Spleen (tissue), 7 donors: ENCODE data around the gene PCSK9.

Experiments used
- POLR2A ChIP-seq, 3 donors: fragments of 450-650 bp; IDR thresholded peaks; one replicate each; pipeline ENCODE4 v1.5.1; 2017; ENCODE audit warnings: antibody characterized with exemption in 3 of 3, mild to moderate bottlenecking in 1 of 3
- POLR2AphosphoS5 ChIP-seq, 3 donors: sonication (generic); formaldehyde crosslinking; IDR thresholded peaks; one replicate each; pipeline ENCODE4 v1.5.1; 2017; ENCODE audit warnings: antibody characterized with exemption in 3 of 3
- TF ChIP-seq, protein P1 (sequence below), 11 experiments: fragments of 200-600 bp in 7 of 11; fragments of 450-650 bp in 4 of 11; sonication (generic) in 4 of 11; IDR thresholded peaks in 8 of 11; conservative IDR thresholded peaks in 3 of 11; 1 replicate in 7 of 11; 2 replicates in 4 of 11; pipeline versions ENCODE4 v1.4.0 to v1.8.0; 2016 to 2021; ENCODE audit warnings: antibody characterized with exemption in 11 of 11, inconsistent platforms in 4 of 11, mild to moderate bottlenecking in 1 of 11
- donor health status: DM: no; HTN: no; CAD: no; lungs with moderate emphysema.
- donor health status: DM: no; HTN: no; CAD: no.
- donor health status: DM: no; HTN: no; CAD: no.

DNA sequence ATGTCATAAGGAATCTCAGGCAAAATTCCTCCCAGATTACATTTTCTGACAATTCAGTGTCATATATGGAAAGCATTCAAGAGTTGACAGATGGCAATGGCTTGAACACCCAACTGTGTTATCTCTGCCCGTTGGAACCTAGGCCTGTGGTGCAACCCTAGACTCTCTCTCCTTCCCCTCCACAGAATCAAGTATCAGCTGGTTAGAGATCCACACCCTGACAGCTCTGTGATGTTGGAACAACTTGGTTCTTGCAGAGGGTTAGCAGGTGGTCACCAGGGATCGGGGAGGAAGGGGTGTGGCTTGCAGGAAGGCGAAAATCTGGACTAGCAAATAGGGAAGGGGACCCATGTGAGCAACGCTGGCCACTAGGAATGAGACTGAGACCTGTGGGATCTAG is 26.3 kb downstream of the PCSK9 start:
- TF ChIP-seq POLR2A (IDR thresholded peaks at IDR 0.05) (no peak), POLR2AphosphoS5 (IDR thresholded peaks at IDR 0.05) (no peak)
- TF ChIP-seq, protein P1, sequence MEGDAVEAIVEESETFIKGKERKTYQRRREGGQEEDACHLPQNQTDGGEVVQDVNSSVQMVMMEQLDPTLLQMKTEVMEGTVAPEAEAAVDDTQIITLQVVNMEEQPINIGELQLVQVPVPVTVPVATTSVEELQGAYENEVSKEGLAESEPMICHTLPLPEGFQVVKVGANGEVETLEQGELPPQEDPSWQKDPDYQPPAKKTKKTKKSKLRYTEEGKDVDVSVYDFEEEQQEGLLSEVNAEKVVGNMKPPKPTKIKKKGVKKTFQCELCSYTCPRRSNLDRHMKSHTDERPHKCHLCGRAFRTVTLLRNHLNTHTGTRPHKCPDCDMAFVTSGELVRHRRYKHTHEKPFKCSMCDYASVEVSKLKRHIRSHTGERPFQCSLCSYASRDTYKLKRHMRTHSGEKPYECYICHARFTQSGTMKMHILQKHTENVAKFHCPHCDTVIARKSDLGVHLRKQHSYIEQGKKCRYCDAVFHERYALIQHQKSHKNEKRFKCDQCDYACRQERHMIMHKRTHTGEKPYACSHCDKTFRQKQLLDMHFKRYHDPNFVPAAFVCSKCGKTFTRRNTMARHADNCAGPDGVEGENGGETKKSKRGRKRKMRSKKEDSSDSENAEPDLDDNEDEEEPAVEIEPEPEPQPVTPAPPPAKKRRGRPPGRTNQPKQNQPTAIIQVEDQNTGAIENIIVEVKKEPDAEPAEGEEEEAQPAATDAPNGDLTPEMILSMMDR (IDR thresholded peaks at IDR 0.05 in 8 of 11, conservative IDR thresholded peaks at IDR 0.05 in 3 of 11), result no peak
